ENCODE data around the gene PI16.

Gene PI16

GRCh38 chr6:36958775-36959554 is 4.4 kb downstream of the PI16 start:
- no peak for DNase-seq

GRCh38 chr6:36959555-36960250 is 5.2 kb downstream of the PI16 start:
- no peak for DNase-seq

- no peak for DNase-seq
Measured at GRCh38 chr6:36961441-36962435, 7.2 kb downstream of the PI16 start.

- no peak for DNase-seq
Measured at GRCh38 chr6:36962874-36963273, 8.3 kb downstream of the PI16 start.

GRCh38 chr6:36963451-36964290 is 9.1 kb downstream of the PI16 start:
- DNase-seq = no peak

- DNase-seq = no peak
Measured at GRCh38 chr6:36964349-36964748, 9.8 kb downstream of the PI16 start.

- no peak for DNase-seq
Measured at GRCh38 chr6:36964908-36965307, 10.4 kb downstream of the PI16 start.

GRCh38 chr6:36967301-36967700 is 12.8 kb downstream of the PI16 start:
- no peak for DNase-seq

GRCh38 chr6:36967757-36968156 is 13.2 kb downstream of the PI16 start:
- no peak for DNase-seq

- no peak for DNase-seq
Measured at GRCh38 chr6:36968266-36968977, 13.9 kb downstream of the PI16 start.

- DNase-seq = no peak
Measured at GRCh38 chr6:36969240-36969691, 14.7 kb downstream of the PI16 start.

- no peak for DNase-seq
Measured at GRCh38 chr6:36969988-36970891, 15.7 kb downstream of the PI16 start.

- no peak for DNase-seq
Measured at GRCh38 chr6:36970892-36971842, 16.6 kb downstream of the PI16 start.

- no peak for DNase-seq
Measured at GRCh38 chr6:36971921-36972673, 17.6 kb downstream of the PI16 start.

- no peak for DNase-seq
Measured at GRCh38 chr6:36973190-36973589, 18.7 kb downstream of the PI16 start.

GRCh38 chr6:36973647-36974046 is 19.1 kb downstream of the PI16 start:
- no peak for DNase-seq

- no peak for DNase-seq
Measured at GRCh38 chr6:36975231-36976006, 20.9 kb downstream of the PI16 start.

GRCh38 chr6:36976007-36976264 is 21.4 kb downstream of the PI16 start:
- no peak for DNase-seq
